ENCODE data around the gene CKAP2. TPM values are rescaled to one million over a fixed set of nuclear protein-coding genes. Genes with fewer than 3 reads are reported as not detected.

The CKAP2 gene
- total and polyA plus RNA-seq, 2 of the 8 experiments (the other 6 are each of a cell fraction or from before 2014, with no cell fraction given) = 8.3 to 70.7 TPM

- no peak overlapping the region for H2BK120ac ChIP-seq (replicated peaks; ENCODE audit: low read depth, low read length)
- H3K23ac ChIP-seq (ENCODE audit: insufficient read length) = no peak overlapping the region
- no peaks in the 10 kb centered on the region for H3K27me3 ChIP-seq (replicated peaks in 1 of 4; ENCODE audit: control insufficient read depth in 3 of 4, extremely low read depth in 1 of 4, insufficient read depth in 3 of 4, low read length in 3 of 4)
- H4K8ac ChIP-seq (ENCODE audit: extremely low read depth, insufficient read depth, low read length) = peak overlapping the region; percentile 96; the same call in 1 of the 2 replicates
- H3K23me2 ChIP-seq (ENCODE audit: low read depth, low read length) = peaks cover 4% of the 10 kb centered on the region; the same call in 1 of the 2 replicates
- H2BK12ac ChIP-seq (ENCODE audit: low read depth, low read length) = no peak overlapping the region
- TF ChIP-seq TCF12 (IDR thresholded peaks at IDR 0.05; ENCODE audit: low read depth, low read length) = no peak
- TF ChIP-seq RBBP5 (IDR thresholded peaks at IDR 0.05; ENCODE audit: borderline replicate concordance, low read depth, low read length) = no peak
- H3K18ac ChIP-seq (ENCODE audit: extremely low read depth, low read length) = peak overlapping the region; percentile 60; the same call in 1 of the 2 replicates
- 24% methylated on average over 10 of the region's 10 CpGs; no CpG with 5 or more reads in 1 of the 2 experiments for WGBS, 2 experiments (ENCODE audit: extremely low coverage in 1 of 2, insufficient coverage in 1 of 2, insufficient read length in 1 of 2, insufficient replicate concordance in 2 of 2, low coverage in 1 of 2, low lambda C conversion rate in 2 of 2, missing lambda C conversion rate in 1 of 2)
- peak overlapping the region; percentile 71 to 78 for H3K4me2 ChIP-seq (ENCODE audit: insufficient read depth in 1 of 2, low read depth in 2 of 2, low read length in 2 of 2)
- H3K9ac ChIP-seq (replicated peaks in 1 of 4; ENCODE audit: extremely low read depth in 1 of 4, low read depth in 3 of 4, low read length in 3 of 4) = peak overlapping the region in 3 of 4 experiments; percentile 88 to 90 (median 90); a peak in 6 of 7 replicates
- H2BK15ac ChIP-seq (ENCODE audit: low read length) = peak overlapping the region; percentile 88; the same call in 1 of the 2 replicates
- FAIRE-seq = no peak
- peak overlapping the region; percentile 69 for H3K56ac ChIP-seq (replicated peaks; ENCODE audit: insufficient read length, low read depth, low read length)
- no peak overlapping the region for H2BK20ac ChIP-seq (ENCODE audit: low read length)
- peak overlapping the region; percentile 56; the same call in 1 of the 2 replicates for H2AFZ ChIP-seq (ENCODE audit: low read length)
- H3K36me3 ChIP-seq (ENCODE audit: control insufficient read depth in 2 of 4, insufficient read depth in 4 of 4, low read length in 3 of 4) = peaks cover 0 to 4% (median 0%) of the 10 kb centered on the region in 4 experiments; a peak in 1 of 8 replicates
- H3K4ac ChIP-seq (replicated peaks; ENCODE audit: insufficient read length, low read depth, low read length) = peak overlapping the region; percentile 78
- DNase-seq (ENCODE audit: low read depth in 1 of 2, low spot score in 2 of 2) = no peak
- peak overlapping the region; percentile 81 for H3K14ac ChIP-seq (ENCODE audit: insufficient read length)
- peaks cover 0 to 6% of the 10 kb centered on the region in 2 experiments for H4K20me1 ChIP-seq (replicated peaks in 1 of 2; ENCODE audit: control insufficient read depth in 1 of 2, insufficient read depth in 2 of 2, low read length in 2 of 2)
- H3K79me1 ChIP-seq (ENCODE audit: low read depth, low read length) = peaks cover 7% of the 10 kb centered on the region
- no peak overlapping the region for H4K91ac ChIP-seq (replicated peaks; ENCODE audit: insufficient read length, low read length)
- peaks cover 0 to 34% of the 10 kb centered on the region in 2 experiments; a peak in 2 of 4 replicates for H3K79me2 ChIP-seq (ENCODE audit: control insufficient read depth in 1 of 2, insufficient read depth in 2 of 2, low read length in 2 of 2)
- H3K9me3 ChIP-seq (ENCODE audit: insufficient read depth in 2 of 2, low read depth in 1 of 2, low read length in 1 of 2) = no peaks in the 10 kb centered on the region
- H4K5ac ChIP-seq (ENCODE audit: insufficient read length, low read depth, low read length) = no peak overlapping the region
- H2AK5ac ChIP-seq (ENCODE audit: low read depth, low read length) = no peak overlapping the region
- H3K4me3 ChIP-seq (ENCODE audit: extremely low read depth in 1 of 4, insufficient read depth in 2 of 4, low read depth in 3 of 4, low read length in 4 of 4) = peak overlapping the region; percentile 62 to 92 (median 90)
- H3K27ac ChIP-seq (ENCODE audit: low read depth, low read length) = peak overlapping the region; percentile 60; the same call in 1 of the 2 replicates
- CTCF ChIA-PET (ENCODE audit: partially characterized antibody) = interaction anchor here (0.7 to 3.3 kb wide), 10 partner anchors 8 to 556 kb away, joined by 3 to 18 read pairs (median 5); no protein-coding TSS in a partner anchor
- POLR2A ChIA-PET (ENCODE audit: partially characterized antibody) = interaction anchor here (0.7 to 2.0 kb wide), 4 partner anchors 12 to 255 kb away, joined by 3 to 11 read pairs (median 6); partner anchors contain the start of gene SUGT1
- 0 out of 2 replicates have a peak overlapping the region, but pooled peaks have one; percentile 60 for H2BK5ac ChIP-seq (ENCODE audit: low read depth, low read length)
- H3K4me1 ChIP-seq (replicated peaks in 1 of 4; ENCODE audit: control insufficient read depth in 3 of 4, insufficient read depth in 4 of 4, low read length in 3 of 4) = peaks cover 2 to 5% (median 3%) of the 10 kb centered on the region in 4 experiments; a peak in 3 of 7 replicates
Measured at GRCh38 chr13:52449331-52450011, 5.8 kb upstream of the CKAP2 start.

Measured in H1 (cell line).